HepG2 (cell line): ENCODE measurements around the gene SYTL3. TPM values are rescaled to one million over a fixed set of nuclear protein-coding genes. Genes with fewer than 3 reads are reported as not detected.
A peak's percentile ranks its signal among the peaks of the same experiment; 100 is the strongest.

ENCODE experiments used
- ATAC-seq: fragments of 200-7000 bp; cut with Tn5 transposase; 3 replicates; pipeline ENCODE4 v1.9.1; 2020; ENCODE audit warnings: mild to moderate bottlenecking, moderate library complexity
- BruUV-seq: library from RNA; stranded (reverse); fragments of 400-500 nt; replicated peaks from 2 replicates; lab custom pipeline; 2021; lab: Mats Ljungman, UMichigan
- CTCF ChIA-PET: fragments of 300-600 bp; formaldehyde crosslinking; extraction: SDS; loops from one replicate; lab custom pipeline; 2021; ENCODE audit warnings: low total read pairs, inconsistent platforms, low intra/inter-chr PET ratio; lab: Yijun Ruan, JAX
- POLR2A ChIA-PET: fragments of 350-600 bp; sonication (Branson Sonifier 250); formaldehyde crosslinking; loops from one replicate; lab custom pipeline; 2020; ENCODE audit warnings: antibody characterized with exemption, inconsistent platforms; lab: Yijun Ruan, JAX
- DNase-seq: peaks from one replicate; pipeline ENCODE4 v3.0.0-alpha.2; 2015; ENCODE audit warnings: low spot score
- FAIRE-seq: peaks from 3 replicates; lab custom pipeline; 2011; peaks lifted over from hg19 to GRCh38; lab: Jason Lieb, UNC
- H2AFZ ChIP-seq: one replicate; pipeline ENCODE4 v1.6.1; 2011; ENCODE audit warnings: low read length, inconsistent platforms
- H3K27ac ChIP-seq: fragments of 300-600 bp; 3 replicates; pipeline ENCODE4 v1.8.0; 2011; ENCODE audit warnings: mixed run types, mild to moderate bottlenecking, mixed read lengths, low read length, inconsistent platforms; ENCODE audit not compliant: insufficient read depth; ENCODE audit errors: extremely low read length
- H3K27me3 ChIP-seq, 2 experiments: fragments of 200-600 bp in 1 of 2; 2 replicates in 1 of 2; 3 replicates in 1 of 2; pipeline versions ENCODE4 v1.6.0 to v1.8.0; 2011; ENCODE audit warnings: low read length in 2 of 2, mild to moderate bottlenecking in 2 of 2, moderate library complexity in 2 of 2, inconsistent platforms in 1 of 2; ENCODE audit not compliant: insufficient read depth in 2 of 2, control insufficient read depth in 1 of 2
- H3K36me3 ChIP-seq, 2 experiments: fragments of 200-600 bp in 1 of 2; replicated peaks in 1 of 2; 2 replicates in 1 of 2; 3 replicates in 1 of 2; pipeline versions ENCODE4 v1.5.1 to v1.8.0; 2011; ENCODE audit warnings: low read length in 2 of 2, inconsistent platforms in 1 of 2; ENCODE audit not compliant: insufficient read depth in 2 of 2, control insufficient read depth in 1 of 2
- H3K4me1 ChIP-seq: 2 replicates; pipeline ENCODE4 v1.5.1; 2012; ENCODE audit warnings: low read length, inconsistent platforms; ENCODE audit not compliant: insufficient read depth
- H3K4me2 ChIP-seq: 2 replicates; pipeline ENCODE4 v1.6.0; 2011; ENCODE audit warnings: low read depth, low read length, inconsistent platforms
- H3K4me3 ChIP-seq, 3 experiments: fragments of 200-600 bp in 1 of 3; sonication (generic), shearing (Covaris generic) in 1 of 3; replicated peaks in 1 of 3; 2 replicates each; pipeline ENCODE4 v1.5.1; 2011 to 2016; ENCODE audit warnings: low read length in 3 of 3, inconsistent platforms in 2 of 3, low read depth in 2 of 3, mild to moderate bottlenecking in 2 of 3, control low read depth in 1 of 3, mixed read lengths in 1 of 3; ENCODE audit not compliant: insufficient read depth in 1 of 3
- H3K79me2 ChIP-seq: one replicate; pipeline ENCODE4 v1.6.1; 2011; ENCODE audit warnings: low read length, inconsistent platforms; ENCODE audit not compliant: insufficient read depth
- H3K9ac ChIP-seq: 2 replicates; pipeline ENCODE4 v1.6.0; 2011; ENCODE audit warnings: mild to moderate bottlenecking, low read depth, low read length, inconsistent platforms; ENCODE audit not compliant: insufficient read depth
- H3K9me3 ChIP-seq: 2 replicates; pipeline ENCODE4 v1.5.1; 2012; ENCODE audit warnings: mild to moderate bottlenecking, low read length
- H4K20me1 ChIP-seq: 2 replicates; pipeline ENCODE4 v1.6.0; 2011; ENCODE audit warnings: inconsistent platforms, mild to moderate bottlenecking, low read length, moderate library complexity; ENCODE audit not compliant: insufficient read depth
- AGO2 ChIP-seq: fragments of 200-400 bp; formaldehyde crosslinking; optimal IDR thresholded peaks from 2 replicates; pipeline ENCODE3; 2017; ENCODE audit warnings: mild to moderate bottlenecking, low read depth, low read length, moderate library complexity
- EED ChIP-seq: sonication (generic); formaldehyde crosslinking; IDR thresholded peaks from 2 replicates; pipeline ENCODE4 v1.5.0; 2020; ENCODE audit warnings: mild to moderate bottlenecking, missing genetic modification reagents
- EZH2 ChIP-seq: conservative IDR thresholded peaks from 2 replicates; pipeline ENCODE4 v1.6.1; 2012; ENCODE audit warnings: mild to moderate bottlenecking, low read depth, low read length, moderate library complexity
- HCFC1 ChIP-seq: fragments of 150-350 bp; IDR thresholded peaks from 2 replicates; pipeline ENCODE4 v1.6.1; 2014; ENCODE audit warnings: low read depth, low read length
- SRF ChIP-seq: IDR thresholded peaks from 2 replicates; pipeline ENCODE4 v1.6.1; 2011; ENCODE audit warnings: mild to moderate bottlenecking, low read depth, low read length, moderate library complexity
- STAG1 ChIP-seq: sonication (generic); formaldehyde crosslinking; IDR thresholded peaks from 2 replicates; pipeline ENCODE4 v1.4.0; 2020; ENCODE audit warnings: missing genetic modification reagents
- ZEB1 ChIP-seq: IDR thresholded peaks from 2 replicates; pipeline ENCODE4 v1.6.1; 2012; ENCODE audit warnings: mild to moderate bottlenecking, low read depth, inconsistent platforms; ENCODE audit not compliant: insufficient replicate concordance
- ZNF317 ChIP-seq: sonication (generic); formaldehyde crosslinking; IDR thresholded peaks from 2 replicates; pipeline ENCODE4 v1.5.0; 2020; ENCODE audit warnings: mild to moderate bottlenecking, missing genetic modification reagents
- ZNF605 ChIP-seq: sonication (generic); formaldehyde crosslinking; IDR thresholded peaks from 2 replicates; pipeline ENCODE4 v1.8.0; 2022; ENCODE audit warnings: mild to moderate bottlenecking, missing genetic modification reagents
- ZSCAN20 ChIP-seq: sonication (generic); formaldehyde crosslinking; IDR thresholded peaks from 2 replicates; pipeline ENCODE4 v1.4.0; 2020; ENCODE audit warnings: missing genetic modification reagents, mild to moderate bottlenecking, borderline replicate concordance
- WGBS: methylation state at CpG from one replicate; pipeline ENCODE4 v1.1.6; 2017; ENCODE audit warnings: low lambda C conversion rate; 5-methylcytosine and 5-hydroxymethylcytosine counted together
- in situ Hi-C: cut with HindIII; loops from 2 replicates; pipeline ENCODE4 v1.10.0; 2017; ENCODE audit warnings: low pct_unique_long_range_greater_than_20kb; ENCODE audit not compliant: extremely low pct_ligation_motif_present
- intact Hi-C: fragments of 100-400 bp; cut with micrococcal nuclease; formaldehyde crosslinking; loops from one replicate; pipeline ENCODE4 v1.10.0; 2022; ENCODE audit not compliant: unreplicated experiment
- polyA plus RNA-seq, 8 experiments: library from polyadenylated mRNA; depleted of rRNA in 3 of 8; stranded (reverse) in 7 of 8; unstranded in 1 of 8; fragments of >200 nt; fragmentation: Illumina TruSeq in 4 of 8; extraction: Trizol in 4 of 8; gene quantifications; 2 replicates each; pipeline versions ENCODE4 v1.2.1 to v1.2.3, GENCODE V29; 2011 to 2016; ENCODE audit warnings: low read depth in 4 of 8, missing spikeins in 1 of 8, mixed read lengths in 1 of 8; ENCODE audit not compliant: insufficient read depth in 1 of 8
- total RNA-seq, 5 experiments: library from RNA; depleted of rRNA; stranded (reverse); fragments of >200 nt; fragmentation: Illumina TruSeq; extraction: Trizol; gene quantifications; 2 replicates each; pipeline ENCODE4 v1.2.3, GENCODE V29; 2016; ENCODE audit warnings: low read depth in 1 of 5

Gene SYTL3
- total and polyA plus RNA-seq, 2 of the 13 experiments (the other 11 are each of a cell fraction or from before 2014, with no cell fraction given), result 0.11 to 0.28 TPM

GRCh38 chr6:158665332-158665731 is 15.5 kb downstream of the SYTL3 start:
- Histone ChIP-seq H3K4me1 (no peaks in the 10 kb centered on the region; the same call in 1 of the 2 replicates), H3K79me2 (no peaks in the 10 kb centered on the region), H3K27me3 (peaks cover 20 to 79% of the 10 kb centered on the region in 2 experiments; a peak in 4 of 5 replicates), H3K9me3 (no peaks in the 10 kb centered on the region), H3K4me2 (no peak overlapping the region)
- BruUV-seq, result no TSS peak
- POLR2A ChIA-PET, result no interaction called here
- CTCF ChIA-PET, result no interaction called here
- TF ChIP-seq SRF (no peak), ZNF605 (CRISPR knock-in tag) (no peak), HCFC1 (no peak), STAG1 (no peak), ZSCAN20 (CRISPR knock-in tag) (no peak), AGO2 (no peak)
- TF ChIP-seq, all 625 proteins: peak for 0
- no peaks in the 10 kb centered on the region for H4K20me1 ChIP-seq
- intact Hi-C loops, result no loop called here
- no peak overlapping the region for H2AFZ ChIP-seq
- 73% methylated on average over 11 of the region's 18 CpGs for WGBS
- H3K4me3 ChIP-seq, result no peak overlapping the region
- no peak for DNase-seq
- no peak overlapping the region for H3K9ac ChIP-seq
- H3K27ac ChIP-seq, result no peak overlapping the region
- FAIRE-seq, result no peak
- ATAC-seq, result no peak
- in situ Hi-C loops, result no loop called here
- no peaks in the 10 kb centered on the region for H3K36me3 ChIP-seq

- FAIRE-seq, result no peak
- TF ChIP-seq ZNF317, result no peak
- no peak for TF ChIP-seq ZEB1
- peak; percentile 76 for TF ChIP-seq EZH2
- no peak for TF ChIP-seq EED (CRISPR knock-in tag)
- no peak overlapping the region for H3K4me2 ChIP-seq
- no peak for DNase-seq
- in situ Hi-C loops (no loop called here), intact Hi-C loops (no loop called here)
- H3K9ac ChIP-seq, result no peak overlapping the region
- ChIA-PET CTCF (no interaction called here), POLR2A (no interaction called here)
- no peaks in the 10 kb centered on the region for H3K79me2 ChIP-seq
- peaks cover 20 to 69% of the 10 kb centered on the region in 2 experiments; a peak in 4 of 5 replicates for H3K27me3 ChIP-seq
- no peak overlapping the region for H3K4me3 ChIP-seq
- H3K9me3 ChIP-seq, result no peaks in the 10 kb centered on the region
- no peaks in the 10 kb centered on the region for H4K20me1 ChIP-seq
- no peaks in the 10 kb centered on the region for H3K36me3 ChIP-seq
- no TSS peak for BruUV-seq
- H3K4me1 ChIP-seq, result no peaks in the 10 kb centered on the region
- no peak overlapping the region for H2AFZ ChIP-seq
- 53% methylated on average over 14 of the region's 14 CpGs for WGBS
- ATAC-seq, result no peak
- H3K27ac ChIP-seq, result no peak overlapping the region
Observed at GRCh38 chr6:158666628-158667359, 16.9 kb downstream of the SYTL3 start.
